Lower leg skin (tissue), 3 donors: ENCODE data around the gene CKB.

Experiments
- POLR2A ChIP-seq, 2 donors: fragments of 450-650 bp; IDR thresholded peaks; one replicate each; pipeline ENCODE4 v1.6.1; 2016 to 2017; ENCODE audit warnings: antibody characterized with exemption in 2 of 2, mild to moderate bottlenecking in 1 of 2, moderate library complexity in 1 of 2
- TF ChIP-seq, protein P1 (sequence below), 3 donors: fragments of 450-650 bp; IDR thresholded peaks; one replicate each; pipeline ENCODE4 v1.5.1; 2016; ENCODE audit warnings: antibody characterized with exemption in 3 of 3, mild to moderate bottlenecking in 3 of 3, moderate library complexity in 2 of 3

DNA sequence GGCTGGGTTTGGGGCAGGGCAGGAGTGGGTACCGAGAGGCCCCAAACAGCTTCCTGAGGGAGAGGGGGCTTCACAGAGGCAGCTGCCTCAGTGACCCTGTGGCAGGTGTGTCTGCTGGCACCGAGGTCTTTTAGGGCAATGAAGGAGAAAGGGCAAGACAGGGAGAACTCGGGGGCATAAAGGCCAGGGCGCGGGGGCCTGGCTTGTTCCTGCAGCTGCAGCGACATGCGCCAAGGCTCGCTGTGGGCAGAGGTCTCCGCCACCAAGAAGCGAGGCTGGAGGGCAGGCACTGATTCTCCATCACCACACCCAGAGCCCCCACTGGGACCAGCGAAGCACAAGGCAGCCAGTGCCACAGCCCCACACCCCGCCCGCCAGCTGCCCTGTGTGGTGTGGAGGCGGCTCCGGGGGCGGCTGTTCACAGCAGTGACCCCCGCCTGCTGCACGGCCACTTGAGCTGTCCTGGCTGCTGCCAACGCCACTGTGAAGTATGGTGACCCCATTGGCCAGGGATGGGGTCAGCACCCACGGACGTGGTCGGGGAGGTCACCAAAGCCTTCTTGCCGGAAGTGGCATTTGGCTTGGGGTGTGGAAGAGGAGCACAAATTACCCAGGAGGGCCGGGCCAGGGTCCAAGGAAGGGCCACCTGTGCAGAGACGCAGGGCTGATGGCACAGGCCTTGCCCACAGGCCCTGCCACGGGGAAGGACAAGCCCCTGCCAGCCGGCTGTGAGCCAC lies 23.5 kb upstream of the CKB start:
- TF ChIP-seq, protein P1, sequence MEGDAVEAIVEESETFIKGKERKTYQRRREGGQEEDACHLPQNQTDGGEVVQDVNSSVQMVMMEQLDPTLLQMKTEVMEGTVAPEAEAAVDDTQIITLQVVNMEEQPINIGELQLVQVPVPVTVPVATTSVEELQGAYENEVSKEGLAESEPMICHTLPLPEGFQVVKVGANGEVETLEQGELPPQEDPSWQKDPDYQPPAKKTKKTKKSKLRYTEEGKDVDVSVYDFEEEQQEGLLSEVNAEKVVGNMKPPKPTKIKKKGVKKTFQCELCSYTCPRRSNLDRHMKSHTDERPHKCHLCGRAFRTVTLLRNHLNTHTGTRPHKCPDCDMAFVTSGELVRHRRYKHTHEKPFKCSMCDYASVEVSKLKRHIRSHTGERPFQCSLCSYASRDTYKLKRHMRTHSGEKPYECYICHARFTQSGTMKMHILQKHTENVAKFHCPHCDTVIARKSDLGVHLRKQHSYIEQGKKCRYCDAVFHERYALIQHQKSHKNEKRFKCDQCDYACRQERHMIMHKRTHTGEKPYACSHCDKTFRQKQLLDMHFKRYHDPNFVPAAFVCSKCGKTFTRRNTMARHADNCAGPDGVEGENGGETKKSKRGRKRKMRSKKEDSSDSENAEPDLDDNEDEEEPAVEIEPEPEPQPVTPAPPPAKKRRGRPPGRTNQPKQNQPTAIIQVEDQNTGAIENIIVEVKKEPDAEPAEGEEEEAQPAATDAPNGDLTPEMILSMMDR (IDR thresholded peaks at IDR 0.05): no peak
- no peak for TF ChIP-seq POLR2A (IDR thresholded peaks at IDR 0.05)
